OCI-LY1 (cell line): ENCODE data around the gene TMEM139.

Source experiments
- H2AFZ ChIP-seq: fragments of 200-600 bp; sonication (generic), shearing (Covaris generic); 2 replicates; pipeline ENCODE4 v1.6.0; 2014; ENCODE audit warnings: antibody characterized with exemption, mild to moderate bottlenecking, low read length
- H3F3A ChIP-seq: fragments of 200-600 bp; sonication (generic), shearing (Covaris generic); 2 replicates; pipeline ENCODE4 v1.6.0; 2014; ENCODE audit warnings: mild to moderate bottlenecking, antibody characterized with exemption, low read length, moderate library complexity; ENCODE audit not compliant: insufficient read depth
- H3K27ac ChIP-seq: fragments of 200-600 bp; sonication (generic); 2 replicates; pipeline ENCODE4 v1.5.1; 2014; ENCODE audit warnings: low read length, mixed run types, mild to moderate bottlenecking, low read depth; ENCODE audit not compliant: poor library complexity, severe bottlenecking
- H3K27me3 ChIP-seq: fragments of 200-600 bp; sonication (generic); 2 replicates; pipeline ENCODE4 v1.6.0; 2014; ENCODE audit warnings: antibody characterized with exemption, mild to moderate bottlenecking, low read length, moderate library complexity; ENCODE audit not compliant: insufficient read depth
- H3K36me3 ChIP-seq: fragments of 200-600 bp; sonication (generic); 2 replicates; pipeline ENCODE4 v1.6.1; 2014; ENCODE audit warnings: mild to moderate bottlenecking, antibody characterized with exemption, low read length, moderate library complexity, mixed read lengths; ENCODE audit not compliant: insufficient read depth
- H3K4me1 ChIP-seq: fragments of 200-600 bp; sonication (generic); 2 replicates; pipeline ENCODE4 v1.5.1; 2014; ENCODE audit warnings: mild to moderate bottlenecking, low read length, moderate library complexity; ENCODE audit not compliant: insufficient read depth, severe bottlenecking
- H3K4me2 ChIP-seq: fragments of 200-600 bp; sonication (generic), shearing (Covaris generic); 2 replicates; pipeline ENCODE4 v1.6.1; 2014; ENCODE audit warnings: low read length
- H3K4me3 ChIP-seq: fragments of 200-600 bp; sonication (generic); 2 replicates; pipeline ENCODE4 v1.5.1; 2014; ENCODE audit warnings: low read length, low read depth, mild to moderate bottlenecking, mixed read lengths; ENCODE audit not compliant: poor library complexity, severe bottlenecking
- H3K79me2 ChIP-seq: fragments of 200-600 bp; shearing (Covaris generic); 2 replicates; pipeline ENCODE4 v1.6.1; 2016; ENCODE audit warnings: mixed run types, low read length, mixed read lengths; ENCODE audit not compliant: insufficient read depth
- H3K9ac ChIP-seq: fragments of 200-600 bp; sonication (generic), shearing (Covaris generic); 2 replicates; pipeline ENCODE4 v1.6.1; 2014; ENCODE audit warnings: mild to moderate bottlenecking, low read length, mixed read lengths
- H3K9me2 ChIP-seq: fragments of 200-600 bp; sonication (generic), shearing (Covaris generic); 2 replicates; pipeline ENCODE4 v1.6.1; 2014; ENCODE audit warnings: low read depth, mild to moderate bottlenecking, low read length, mixed read lengths
- H3K9me3 ChIP-seq: fragments of 200-600 bp; shearing (Covaris generic); 2 replicates; pipeline ENCODE4 v1.6.1; 2014; ENCODE audit warnings: low read length, mixed read lengths
- H4K20me1 ChIP-seq: fragments of 200-600 bp; sonication (generic), shearing (Covaris generic); 2 replicates; pipeline ENCODE4 v1.6.0; 2016; ENCODE audit warnings: mild to moderate bottlenecking, low read length; ENCODE audit not compliant: insufficient read depth
- EZH2 ChIP-seq: fragments of 200-600 bp; sonication (generic), shearing (Covaris generic); IDR thresholded peaks from 2 replicates; pipeline ENCODE4 v1.8.0; 2017; ENCODE audit warnings: borderline replicate concordance, mixed run types, mild to moderate bottlenecking, antibody characterized with exemption, low read length, moderate library complexity, mixed read lengths
- TF ChIP-seq, protein P1 (sequence below): fragments of 200-600 bp; sonication (generic), shearing (Covaris generic); IDR thresholded peaks from 2 replicates; pipeline ENCODE4 v1.5.1; 2017; ENCODE audit warnings: mild to moderate bottlenecking, antibody characterized with exemption, low read length, moderate library complexity, mixed read lengths

The TMEM139 gene

DNA sequence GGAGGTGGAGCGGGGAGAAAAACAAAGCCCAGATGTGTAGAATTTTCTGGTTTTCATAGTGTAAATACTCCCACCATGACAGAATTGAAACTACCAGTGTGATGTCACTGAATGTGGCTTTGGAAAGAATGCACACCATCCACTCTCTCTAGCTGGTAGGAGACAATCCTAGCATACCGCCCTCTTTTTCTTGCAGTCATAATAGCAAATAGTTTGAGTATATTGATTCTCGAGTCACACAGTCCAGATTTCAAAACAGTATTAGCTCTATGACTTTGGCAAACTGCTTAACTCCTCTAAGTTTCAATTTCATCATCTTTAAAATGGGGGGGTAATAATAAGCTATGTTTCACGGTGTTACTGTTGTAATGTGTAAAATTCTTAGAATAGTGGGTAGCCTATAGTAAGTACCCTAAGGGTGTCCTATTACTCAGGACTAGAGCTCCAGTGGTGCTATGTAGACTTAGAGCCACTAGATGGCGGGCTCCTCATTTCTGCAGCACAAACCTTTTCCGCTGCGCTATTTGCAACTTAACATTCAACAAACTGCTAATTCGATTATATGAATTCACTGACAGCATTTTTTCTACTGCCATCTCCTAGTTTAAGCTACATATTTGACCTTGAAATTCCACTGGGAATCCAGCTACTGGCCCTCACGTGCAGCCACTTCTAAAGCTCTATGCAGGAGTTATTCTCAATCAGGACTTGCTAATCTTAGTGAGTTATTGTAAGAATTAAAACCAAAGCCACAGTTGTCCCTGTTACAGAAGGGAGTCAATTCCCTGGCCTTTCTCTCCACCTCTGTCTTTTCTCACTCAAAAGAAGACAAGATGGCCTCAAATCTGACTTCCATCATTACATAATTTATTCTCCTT lies 44.2 kb upstream of the TMEM139 start:
- Histone ChIP-seq H3K79me2 (no peaks in the 10 kb centered on the region), H4K20me1 (no peaks in the 10 kb centered on the region), H3F3A (no peaks in the 10 kb centered on the region), H2AFZ (no peak overlapping the region), H3K9me3 (no peaks in the 10 kb centered on the region), H3K9me2 (no peaks in the 10 kb centered on the region), H3K9ac (no peak overlapping the region), H3K27ac (no peak overlapping the region), H3K4me3 (no peak overlapping the region), H3K4me1 (no peaks in the 10 kb centered on the region), H3K4me2 (no peak overlapping the region), H3K36me3 (no peaks in the 10 kb centered on the region), H3K27me3 (no peaks in the 10 kb centered on the region)
- TF ChIP-seq EZH2 = no peak
- TF ChIP-seq, protein P1, sequence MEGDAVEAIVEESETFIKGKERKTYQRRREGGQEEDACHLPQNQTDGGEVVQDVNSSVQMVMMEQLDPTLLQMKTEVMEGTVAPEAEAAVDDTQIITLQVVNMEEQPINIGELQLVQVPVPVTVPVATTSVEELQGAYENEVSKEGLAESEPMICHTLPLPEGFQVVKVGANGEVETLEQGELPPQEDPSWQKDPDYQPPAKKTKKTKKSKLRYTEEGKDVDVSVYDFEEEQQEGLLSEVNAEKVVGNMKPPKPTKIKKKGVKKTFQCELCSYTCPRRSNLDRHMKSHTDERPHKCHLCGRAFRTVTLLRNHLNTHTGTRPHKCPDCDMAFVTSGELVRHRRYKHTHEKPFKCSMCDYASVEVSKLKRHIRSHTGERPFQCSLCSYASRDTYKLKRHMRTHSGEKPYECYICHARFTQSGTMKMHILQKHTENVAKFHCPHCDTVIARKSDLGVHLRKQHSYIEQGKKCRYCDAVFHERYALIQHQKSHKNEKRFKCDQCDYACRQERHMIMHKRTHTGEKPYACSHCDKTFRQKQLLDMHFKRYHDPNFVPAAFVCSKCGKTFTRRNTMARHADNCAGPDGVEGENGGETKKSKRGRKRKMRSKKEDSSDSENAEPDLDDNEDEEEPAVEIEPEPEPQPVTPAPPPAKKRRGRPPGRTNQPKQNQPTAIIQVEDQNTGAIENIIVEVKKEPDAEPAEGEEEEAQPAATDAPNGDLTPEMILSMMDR = peak; percentile 97

GRCh38 chr7:143242306-143242705 lies 42.5 kb upstream of the TMEM139 start:
- no peak overlapping the region for H3K4me2 ChIP-seq
- no peaks in the 10 kb centered on the region for H3K27me3 ChIP-seq
- no peak overlapping the region for H3K9ac ChIP-seq
- H4K20me1 ChIP-seq = no peaks in the 10 kb centered on the region
- H3K36me3 ChIP-seq = no peaks in the 10 kb centered on the region
- H3K4me3 ChIP-seq = no peak overlapping the region
- TF ChIP-seq, protein P1 = no peak
- TF ChIP-seq EZH2 = no peak
- H3K9me3 ChIP-seq = no peaks in the 10 kb centered on the region
- H3F3A ChIP-seq = no peaks in the 10 kb centered on the region
- no peaks in the 10 kb centered on the region for H3K4me1 ChIP-seq
- no peaks in the 10 kb centered on the region for H3K9me2 ChIP-seq
- H3K79me2 ChIP-seq = no peaks in the 10 kb centered on the region
- no peak overlapping the region for H3K27ac ChIP-seq
- H2AFZ ChIP-seq = no peak overlapping the region

DNA sequence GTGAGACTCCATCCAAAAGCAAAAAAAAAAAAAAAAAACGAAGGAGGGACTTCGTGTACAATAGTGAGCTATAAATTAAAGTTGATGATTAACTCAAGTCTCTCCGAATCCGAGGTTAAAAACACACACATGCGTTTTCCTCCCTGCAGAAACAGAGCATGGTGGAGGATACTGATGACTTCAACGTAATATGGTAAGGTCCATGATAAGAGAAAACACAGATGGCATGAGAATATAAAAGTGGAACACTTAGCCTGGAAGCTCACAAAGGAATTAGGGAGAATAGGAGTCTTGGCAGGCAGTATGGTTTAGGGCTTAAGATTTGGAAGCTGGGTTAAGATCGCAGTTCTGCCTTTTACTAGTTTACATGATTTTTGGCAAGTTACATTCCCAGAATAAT lies 41.6 kb upstream of the TMEM139 start:
- Histone ChIP-seq H2AFZ (no peak overlapping the region), H3K27me3 (no peaks in the 10 kb centered on the region), H3K4me1 (no peaks in the 10 kb centered on the region), H3K4me2 (no peak overlapping the region), H3K36me3 (no peaks in the 10 kb centered on the region), H3K27ac (no peak overlapping the region), H3K9me2 (no peaks in the 10 kb centered on the region), H3F3A (no peaks in the 10 kb centered on the region), H3K9me3 (no peaks in the 10 kb centered on the region), H3K79me2 (no peaks in the 10 kb centered on the region), H3K9ac (no peak overlapping the region), H4K20me1 (no peaks in the 10 kb centered on the region), H3K4me3 (no peak overlapping the region)
- TF ChIP-seq EZH2 = no peak
- TF ChIP-seq, protein P1 = no peak
